Sigmoid colon (tissue), 4 donors: ENCODE measurements around the gene LGALS9B.
"Not testable (repeated sequence)": the region's sequence is repeated elsewhere in the genome, so short reads cannot be mapped to it uniquely, and the experiment has no call there.

ENCODE experiments used
- POLR2AphosphoS5 ChIP-seq, 4 donors: sonication (generic); formaldehyde crosslinking; IDR thresholded peaks; one replicate each; pipeline ENCODE4 v1.6.1; 2017; ENCODE audit warnings: antibody characterized with exemption in 4 of 4
- TF ChIP-seq, protein P1 (sequence below), 4 experiments: fragments of 450-650 bp in 3 of 4; fragments of 200-600 bp in 1 of 4; IDR thresholded peaks; one replicate each; pipeline ENCODE4 v1.5.1; 2016 to 2019; ENCODE audit warnings: antibody characterized with exemption in 4 of 4, mild to moderate bottlenecking in 3 of 4, moderate library complexity in 2 of 4

DNA sequence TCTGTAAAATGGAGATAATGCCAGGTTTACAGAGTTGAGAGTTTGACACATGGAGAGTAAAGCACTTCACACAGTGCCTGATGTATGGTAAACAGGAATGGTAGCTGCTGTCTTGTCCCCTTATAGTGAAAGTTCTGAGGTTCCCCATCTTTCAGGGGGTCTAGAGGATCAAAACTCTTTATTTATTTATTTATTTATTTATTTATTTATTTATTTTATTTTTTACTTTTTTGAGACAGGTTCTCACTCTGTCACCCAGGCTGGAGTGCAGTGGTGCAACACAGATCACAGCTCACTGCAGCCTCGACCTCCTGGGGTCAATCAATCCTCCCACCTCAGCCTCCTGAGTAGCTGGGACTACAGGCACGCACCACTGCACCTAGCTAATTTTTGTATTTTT is 40.1 kb downstream of the LGALS9B start:
- TF ChIP-seq, protein P1, sequence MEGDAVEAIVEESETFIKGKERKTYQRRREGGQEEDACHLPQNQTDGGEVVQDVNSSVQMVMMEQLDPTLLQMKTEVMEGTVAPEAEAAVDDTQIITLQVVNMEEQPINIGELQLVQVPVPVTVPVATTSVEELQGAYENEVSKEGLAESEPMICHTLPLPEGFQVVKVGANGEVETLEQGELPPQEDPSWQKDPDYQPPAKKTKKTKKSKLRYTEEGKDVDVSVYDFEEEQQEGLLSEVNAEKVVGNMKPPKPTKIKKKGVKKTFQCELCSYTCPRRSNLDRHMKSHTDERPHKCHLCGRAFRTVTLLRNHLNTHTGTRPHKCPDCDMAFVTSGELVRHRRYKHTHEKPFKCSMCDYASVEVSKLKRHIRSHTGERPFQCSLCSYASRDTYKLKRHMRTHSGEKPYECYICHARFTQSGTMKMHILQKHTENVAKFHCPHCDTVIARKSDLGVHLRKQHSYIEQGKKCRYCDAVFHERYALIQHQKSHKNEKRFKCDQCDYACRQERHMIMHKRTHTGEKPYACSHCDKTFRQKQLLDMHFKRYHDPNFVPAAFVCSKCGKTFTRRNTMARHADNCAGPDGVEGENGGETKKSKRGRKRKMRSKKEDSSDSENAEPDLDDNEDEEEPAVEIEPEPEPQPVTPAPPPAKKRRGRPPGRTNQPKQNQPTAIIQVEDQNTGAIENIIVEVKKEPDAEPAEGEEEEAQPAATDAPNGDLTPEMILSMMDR (IDR thresholded peaks at IDR 0.05) = not testable (repeated sequence)
- TF ChIP-seq POLR2AphosphoS5 (IDR thresholded peaks at IDR 0.05) = not testable (repeated sequence)
